Parathyroid adenoma (tissue), 2 donors: ENCODE results near the gene MS4A5.

ENCODE experiments used
- H2AFZ ChIP-seq: fragments of 300-600 bp; sonication (generic); one replicate; pipeline ENCODE4 v1.7.0; 2017; ENCODE audit warnings: antibody characterized with exemption, mild to moderate bottlenecking
- H3K27ac ChIP-seq: fragments of 300-600 bp; sonication (generic); one replicate; pipeline ENCODE4 v1.7.0; 2017
- H3K27me3 ChIP-seq: fragments of 300-600 bp; sonication (generic); one replicate; pipeline ENCODE4 v1.7.0; 2017; ENCODE audit warnings: low read length; ENCODE audit not compliant: control insufficient read depth, insufficient read depth
- H3K36me3 ChIP-seq: fragments of 300-600 bp; sonication (generic); one replicate; pipeline ENCODE4 v1.7.0; 2017; ENCODE audit warnings: low read length; ENCODE audit not compliant: control insufficient read depth, insufficient read depth
- H3K4me1 ChIP-seq: fragments of 300-600 bp; sonication (generic); one replicate; pipeline ENCODE4 v1.7.0; 2017; ENCODE audit warnings: control low read depth
- H3K4me2 ChIP-seq: fragments of 300-600 bp; sonication (generic); one replicate; pipeline ENCODE4 v1.7.0; 2017; ENCODE audit warnings: low read length
- H3K4me3 ChIP-seq: fragments of 300-600 bp; sonication (generic); one replicate; pipeline ENCODE4 v1.7.0; 2017; ENCODE audit warnings: low read depth, low read length
- H3K79me2 ChIP-seq: fragments of 300-600 bp; sonication (generic); one replicate; pipeline ENCODE4 v1.7.0; 2017; ENCODE audit warnings: control low read depth
- H3K9ac ChIP-seq: fragments of 300-600 bp; sonication (generic); one replicate; pipeline ENCODE4 v1.7.0; 2017; ENCODE audit warnings: mild to moderate bottlenecking
- H3K9me3 ChIP-seq: fragments of 300-600 bp; sonication (generic); one replicate; pipeline ENCODE4 v1.7.0; 2017; ENCODE audit warnings: low read length; ENCODE audit not compliant: control insufficient read depth
- TF ChIP-seq, protein P1 (sequence below): fragments of 300-600 bp; sonication (generic); IDR thresholded peaks from one replicate; pipeline ENCODE4 v1.7.0; 2017; ENCODE audit warnings: antibody characterized with exemption, mild to moderate bottlenecking
- donor health status: primary hyperparathyroidism.

The MS4A5 gene

GRCh38 chr11:60493454-60493853 is 64.1 kb downstream of the MS4A5 start:
- no peak overlapping the region for H3K27ac ChIP-seq
- H3K27me3 ChIP-seq = no peaks in the 10 kb centered on the region
- no peaks in the 10 kb centered on the region for H3K36me3 ChIP-seq
- H3K4me1 ChIP-seq = no peaks in the 10 kb centered on the region
- H3K4me2 ChIP-seq = no peak overlapping the region
- no peaks in the 10 kb centered on the region for H3K9me3 ChIP-seq
- H3K4me3 ChIP-seq = no peak overlapping the region
- H2AFZ ChIP-seq = no peak overlapping the region
- H3K79me2 ChIP-seq = no peaks in the 10 kb centered on the region
- TF ChIP-seq, protein P1, sequence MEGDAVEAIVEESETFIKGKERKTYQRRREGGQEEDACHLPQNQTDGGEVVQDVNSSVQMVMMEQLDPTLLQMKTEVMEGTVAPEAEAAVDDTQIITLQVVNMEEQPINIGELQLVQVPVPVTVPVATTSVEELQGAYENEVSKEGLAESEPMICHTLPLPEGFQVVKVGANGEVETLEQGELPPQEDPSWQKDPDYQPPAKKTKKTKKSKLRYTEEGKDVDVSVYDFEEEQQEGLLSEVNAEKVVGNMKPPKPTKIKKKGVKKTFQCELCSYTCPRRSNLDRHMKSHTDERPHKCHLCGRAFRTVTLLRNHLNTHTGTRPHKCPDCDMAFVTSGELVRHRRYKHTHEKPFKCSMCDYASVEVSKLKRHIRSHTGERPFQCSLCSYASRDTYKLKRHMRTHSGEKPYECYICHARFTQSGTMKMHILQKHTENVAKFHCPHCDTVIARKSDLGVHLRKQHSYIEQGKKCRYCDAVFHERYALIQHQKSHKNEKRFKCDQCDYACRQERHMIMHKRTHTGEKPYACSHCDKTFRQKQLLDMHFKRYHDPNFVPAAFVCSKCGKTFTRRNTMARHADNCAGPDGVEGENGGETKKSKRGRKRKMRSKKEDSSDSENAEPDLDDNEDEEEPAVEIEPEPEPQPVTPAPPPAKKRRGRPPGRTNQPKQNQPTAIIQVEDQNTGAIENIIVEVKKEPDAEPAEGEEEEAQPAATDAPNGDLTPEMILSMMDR = no peak
- H3K9ac ChIP-seq = no peak overlapping the region
